CD8-positive, alpha-beta memory T cell (primary cell): ENCODE measurements around the gene RND2. TPM values are rescaled to one million over a fixed set of nuclear protein-coding genes. Genes with fewer than 3 reads are reported as not detected.
A peak's percentile ranks its signal among the peaks of the same experiment; 100 is the strongest.

ENCODE experiments used
- CTCF ChIA-PET: fragments of 350-600 bp; sonication (Branson Sonifier 250); formaldehyde crosslinking; loops from one replicate; lab custom pipeline; 2021; ENCODE audit warnings: antibody characterized with exemption; lab: Charles Lee
- POLR2A ChIA-PET: fragments of 350-600 bp; sonication (Branson Sonifier 250); formaldehyde crosslinking; loops from one replicate; lab custom pipeline; 2021; ENCODE audit warnings: antibody characterized with exemption; lab: Charles Lee
- DNase-seq, 5 donors: peaks; one replicate each; pipeline versions ENCODE4 v3.0.0 to v3.0.0-alpha.2; 2020 to 2022; ENCODE audit warnings: mixed read lengths in 1 of 5
- H3K27ac ChIP-seq: one replicate; pipeline ENCODE4 v1.7.0; 2013; ENCODE audit warnings: low read depth, mild to moderate bottlenecking, low read length, moderate library complexity
- H3K27me3 ChIP-seq: 2 replicates; pipeline ENCODE4 v1.7.0; 2013; ENCODE audit warnings: low read length, mild to moderate bottlenecking; ENCODE audit not compliant: insufficient read depth, poor library complexity, severe bottlenecking
- H3K36me3 ChIP-seq: 2 replicates; pipeline ENCODE4 v1.7.0; 2013; ENCODE audit warnings: mild to moderate bottlenecking, low read length, moderate library complexity; ENCODE audit not compliant: insufficient read depth
- H3K4me1 ChIP-seq: 2 replicates; pipeline ENCODE4 v1.7.0; 2013; ENCODE audit warnings: mild to moderate bottlenecking, low read length, moderate library complexity; ENCODE audit not compliant: insufficient read depth
- H3K4me3 ChIP-seq: 2 replicates; pipeline ENCODE4 v1.7.0; 2013; ENCODE audit warnings: mild to moderate bottlenecking, low read length
- H3K9me3 ChIP-seq: 2 replicates; pipeline ENCODE4 v1.7.0; 2013; ENCODE audit warnings: mild to moderate bottlenecking, low read length
- H3K27ac Mint-ChIP-seq, 8 donors: one replicate each; pipeline ENCODE4 v1.8.0; 2020 to 2021; ENCODE audit warnings: mixed read lengths in 8 of 8, mild to moderate bottlenecking in 6 of 8, inconsistent platforms in 3 of 8, moderate library complexity in 3 of 8
- H3K27me3 Mint-ChIP-seq, 2 donors: one replicate each; pipeline ENCODE4 v1.8.0; 2020 to 2021; ENCODE audit warnings: mixed read lengths in 2 of 2, mild to moderate bottlenecking in 1 of 2, moderate library complexity in 1 of 2
- H3K36me3 Mint-ChIP-seq, 3 donors: one replicate each; pipeline ENCODE4 v1.8.0; 2020 to 2021; ENCODE audit warnings: mixed read lengths in 3 of 3, inconsistent platforms in 1 of 3, mild to moderate bottlenecking in 1 of 3
- H3K4me1 Mint-ChIP-seq, 3 donors: one replicate each; pipeline ENCODE4 v1.8.0; 2020 to 2021; ENCODE audit warnings: mixed read lengths in 3 of 3, inconsistent platforms in 1 of 3, mild to moderate bottlenecking in 1 of 3
- H3K4me3 Mint-ChIP-seq, 7 donors: one replicate each; pipeline ENCODE4 v1.8.0; 2020 to 2021; ENCODE audit warnings: mixed read lengths in 7 of 7, mild to moderate bottlenecking in 6 of 7, moderate library complexity in 4 of 7, inconsistent platforms in 2 of 7
- H3K9me3 Mint-ChIP-seq, 5 donors: one replicate each; pipeline ENCODE4 v1.8.0; 2020 to 2022; ENCODE audit warnings: mixed read lengths in 5 of 5, mild to moderate bottlenecking in 3 of 5, moderate library complexity in 2 of 5, inconsistent platforms in 1 of 5
- polyA plus RNA-seq: library from polyadenylated mRNA; unstranded; fragments of 300-500 nt; fragmentation: Illumina TruSeq; gene quantifications from one replicate; pipeline ENCODE4 v1.2.3, GENCODE V29; 2021
- total RNA-seq, 2 experiments: library from RNA; stranded (reverse); gene quantifications; one replicate each; pipeline ENCODE4 v1.2.3, GENCODE V29; 2021

The RND2 gene
- total and polyA plus RNA-seq, 3 experiments from 2014 or later: 0.04 to 0.22 TPM; not detected in 1

GRCh38 chr17:43025290-43025657 lies 243 bp downstream of the RND2 start:
- no peak for DNase-seq
- Histone ChIP-seq H3K27me3 (no peaks in the 10 kb centered on the region), H3K36me3 (no peaks in the 10 kb centered on the region), H3K9me3 (no peaks in the 10 kb centered on the region), H3K4me3 (no peak overlapping the region), H3K4me1 (peaks cover 20% of the 10 kb centered on the region), H3K27ac (no peak overlapping the region)
- H3K9me3 Mint-ChIP-seq: no peaks in the 10 kb centered on the region
- H3K27ac Mint-ChIP-seq: peak overlapping the region in 6 of 8 donors; percentile 7 to 88 (median 66)
- CTCF ChIA-PET: interaction anchor here (1.1 to 2.1 kb wide), 3 partner anchors 13 to 459 kb away, joined by 3 to 16 read pairs (median 6); partner anchors contain the start of genes DHX8 and RPL27
- H3K4me1 Mint-ChIP-seq: peaks cover 10 to 28% (median 21%) of the 10 kb centered on the region in 3 donors
- POLR2A ChIA-PET: interaction anchor here (1.2 to 2.9 kb wide), 2 partner anchors 27 to 129 kb away, joined by 3 to 23 read pairs; partner anchors contain the start of gene RPL27
- peak overlapping the region; percentile 70 to 92 (median 80) for H3K4me3 Mint-ChIP-seq
- peaks cover 0 to 1% of the 10 kb centered on the region in 2 donors for H3K27me3 Mint-ChIP-seq
- H3K36me3 Mint-ChIP-seq: peaks cover 0 to 3% (median 0%) of the 10 kb centered on the region in 3 donors

DNA sequence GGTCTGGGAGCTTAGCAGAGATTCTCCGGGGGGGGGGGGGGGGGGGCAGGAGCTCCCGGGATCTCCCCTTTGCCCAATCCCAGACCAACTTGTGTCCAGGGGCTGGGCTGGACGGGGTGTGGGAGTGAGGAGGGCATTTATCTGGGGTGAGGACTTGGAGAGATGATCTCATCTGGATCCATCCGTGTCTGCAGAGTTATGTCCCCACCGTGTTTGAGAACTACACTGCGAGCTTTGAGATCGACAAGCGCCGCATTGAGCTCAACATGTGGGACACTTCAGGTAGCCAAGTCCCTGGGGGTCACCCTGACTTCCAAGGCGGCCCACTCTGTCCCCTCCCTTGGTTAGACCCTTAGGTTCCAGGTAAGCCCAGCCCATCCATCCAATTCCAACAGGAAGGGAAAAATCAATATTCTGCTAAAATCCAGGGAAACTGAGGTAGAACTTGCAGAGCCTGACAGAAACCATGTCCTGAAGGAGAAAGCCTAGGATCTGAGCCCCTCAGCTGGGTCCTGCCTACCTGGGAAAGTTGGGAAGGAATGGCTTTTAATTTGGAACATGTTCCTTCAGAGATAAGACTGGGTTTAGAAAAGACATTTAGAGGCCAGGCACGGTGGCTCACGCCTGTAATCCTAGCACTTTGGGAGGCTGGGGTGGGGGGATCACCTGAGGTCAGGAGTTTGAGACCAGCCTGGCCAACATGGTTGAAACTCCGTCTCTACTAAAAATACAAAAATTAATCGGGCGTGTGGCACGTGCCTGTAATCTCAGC lies 921 bp downstream of the RND2 start:
- Mint-ChIP-seq H3K4me1 (peaks cover 9 to 21% (median 14%) of the 10 kb centered on the region in 3 donors), H3K36me3 (peaks cover 0 to 3% (median 0%) of the 10 kb centered on the region in 3 donors), H3K4me3 (peak overlapping the region; percentile 70 to 92 (median 80)), H3K27me3 (peaks cover 0 to 3% of the 10 kb centered on the region in 2 donors), H3K27ac (peak overlapping the region in 4 of 8 donors; percentile 9 to 88 (median 34)), H3K9me3 (no peaks in the 10 kb centered on the region)
- Histone ChIP-seq H3K9me3 (no peaks in the 10 kb centered on the region), H3K27ac (no peak overlapping the region), H3K4me3 (no peak overlapping the region), H3K27me3 (no peaks in the 10 kb centered on the region), H3K36me3 (no peaks in the 10 kb centered on the region), H3K4me1 (peaks cover 19% of the 10 kb centered on the region)
- POLR2A ChIA-PET: interaction anchor here (2.9 kb wide), 1 partner anchor 28 kb away, joined by 23 read pairs; the partner anchor contains the start of gene RPL27
- no peak for DNase-seq
- CTCF ChIA-PET: interaction anchor here (1.3 to 2.1 kb wide), 2 partner anchors 20 to 28 kb away, joined by 3 to 16 read pairs; partner anchors contain the start of gene RPL27

GRCh38 chr17:43026595-43026994 lies 1.6 kb downstream of the RND2 start:
- Mint-ChIP-seq H3K27me3 (peaks cover 0 to 3% of the 10 kb centered on the region in 2 donors), H3K4me3 (peak overlapping the region in 6 of 7 donors; percentile 38 to 77 (median 54)), H3K27ac (peak overlapping the region in 5 of 8 donors; percentile 12 to 82 (median 57)), H3K36me3 (peaks cover 0 to 2% (median 0%) of the 10 kb centered on the region in 3 donors), H3K9me3 (no peaks in the 10 kb centered on the region), H3K4me1 (peaks cover 8 to 14% (median 9%) of the 10 kb centered on the region in 3 donors)
- CTCF ChIA-PET: interaction anchor here (0.9 to 1.3 kb wide), 2 partner anchors 20 to 308 kb away, joined by 3 read pairs; no protein-coding TSS in a partner anchor
- H3K4me1 ChIP-seq: peaks cover 16% of the 10 kb centered on the region
- no peak overlapping the region for H3K4me3 ChIP-seq
- H3K9me3 ChIP-seq: no peaks in the 10 kb centered on the region
- POLR2A ChIA-PET: no interaction called here
- no peak overlapping the region for H3K27ac ChIP-seq
- H3K36me3 ChIP-seq: no peaks in the 10 kb centered on the region
- no peak for DNase-seq
- no peaks in the 10 kb centered on the region for H3K27me3 ChIP-seq

DNA sequence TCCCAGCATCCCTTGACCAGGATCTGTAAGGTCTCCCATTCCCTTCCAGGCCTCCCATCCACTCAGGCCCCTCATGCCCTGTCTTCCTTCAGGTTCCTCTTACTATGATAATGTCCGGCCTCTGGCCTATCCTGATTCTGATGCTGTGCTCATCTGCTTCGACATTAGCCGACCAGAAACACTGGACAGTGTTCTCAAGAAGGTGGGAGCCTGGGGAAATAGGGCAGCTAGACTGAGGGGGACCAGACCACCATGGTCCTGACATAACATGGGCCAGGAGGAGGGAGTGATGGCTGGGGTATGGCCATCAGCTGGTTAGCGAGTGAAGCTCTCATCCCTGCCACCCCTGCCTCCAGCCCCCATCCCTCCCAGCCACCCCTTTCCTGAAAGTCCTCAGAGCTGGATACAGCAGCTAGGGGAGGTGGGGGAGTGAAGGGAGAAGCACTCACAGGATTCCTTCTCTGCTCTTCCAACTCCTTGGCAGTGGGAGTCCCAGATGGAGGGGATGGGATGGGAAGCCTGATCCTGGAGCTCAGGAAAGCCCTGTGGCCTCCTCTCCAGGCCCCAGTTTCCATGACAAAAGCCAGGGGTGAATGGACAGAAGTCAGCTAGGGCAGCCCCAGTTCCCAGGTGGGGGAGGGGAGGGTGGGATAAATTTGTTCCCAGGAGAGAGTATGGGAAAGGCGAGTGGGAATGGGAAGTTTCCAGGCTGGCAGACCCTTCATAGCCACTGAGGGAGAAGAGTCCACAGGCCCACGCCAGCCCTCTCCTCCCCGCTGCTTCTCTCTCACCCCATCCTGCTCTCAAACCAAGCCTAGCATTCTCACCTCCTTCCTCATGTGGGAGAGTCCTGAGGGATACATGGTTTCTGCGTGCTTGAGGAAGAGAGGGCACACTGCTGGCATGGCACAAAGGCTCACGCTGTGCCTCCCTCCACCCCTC lies 2.3 kb downstream of the RND2 start:
- no peaks in the 10 kb centered on the region for H3K9me3 ChIP-seq
- H3K27me3 ChIP-seq: no peaks in the 10 kb centered on the region
- CTCF ChIA-PET: interaction anchor here (0.9 to 1.3 kb wide), 2 partner anchors 21 to 307 kb away, joined by 3 read pairs; no protein-coding TSS in a partner anchor
- Mint-ChIP-seq H3K4me3 (peak overlapping the region in 6 of 7 donors; percentile 42 to 77 (median 68)), H3K27me3 (peaks cover 0 to 3% of the 10 kb centered on the region in 2 donors), H3K27ac (peak overlapping the region in 6 of 8 donors; percentile 30 to 82 (median 70)), H3K9me3 (no peaks in the 10 kb centered on the region), H3K36me3 (peaks cover 0 to 2% (median 0%) of the 10 kb centered on the region in 3 donors), H3K4me1 (peaks cover 8 to 11% (median 9%) of the 10 kb centered on the region in 3 donors)
- POLR2A ChIA-PET: no interaction called here
- no peak overlapping the region for H3K27ac ChIP-seq
- no peaks in the 10 kb centered on the region for H3K36me3 ChIP-seq
- H3K4me3 ChIP-seq: no peak overlapping the region
- peaks cover 16% of the 10 kb centered on the region for H3K4me1 ChIP-seq
- DNase-seq: no peak

GRCh38 chr17:43028221-43028861 lies 3.3 kb downstream of the RND2 start:
- H3K27me3 Mint-ChIP-seq: peaks cover 0 to 3% of the 10 kb centered on the region in 2 donors
- POLR2A ChIA-PET: no interaction called here
- peak overlapping the region in 1 of 7 donors; percentile 53 for H3K4me3 Mint-ChIP-seq
- H3K4me3 ChIP-seq: no peak overlapping the region
- H3K27ac ChIP-seq: no peak overlapping the region
- DNase-seq: no peak
- H3K4me1 Mint-ChIP-seq: peaks cover 8 to 11% (median 9%) of the 10 kb centered on the region in 3 donors
- H3K36me3 ChIP-seq: no peaks in the 10 kb centered on the region
- peaks cover 0 to 2% (median 0%) of the 10 kb centered on the region in 3 donors for H3K36me3 Mint-ChIP-seq
- no peaks in the 10 kb centered on the region for H3K9me3 ChIP-seq
- peaks cover 10% of the 10 kb centered on the region for H3K4me1 ChIP-seq
- peak overlapping the region in 2 of 8 donors; percentile 37 to 52 for H3K27ac Mint-ChIP-seq
- CTCF ChIA-PET: interaction anchor here (1.0 kb wide), 1 partner anchor 30 kb away, joined by 3 read pairs; the partner anchor contains the start of gene RPL27
- no peaks in the 10 kb centered on the region for H3K27me3 ChIP-seq
- no peaks in the 10 kb centered on the region for H3K9me3 Mint-ChIP-seq

DNA sequence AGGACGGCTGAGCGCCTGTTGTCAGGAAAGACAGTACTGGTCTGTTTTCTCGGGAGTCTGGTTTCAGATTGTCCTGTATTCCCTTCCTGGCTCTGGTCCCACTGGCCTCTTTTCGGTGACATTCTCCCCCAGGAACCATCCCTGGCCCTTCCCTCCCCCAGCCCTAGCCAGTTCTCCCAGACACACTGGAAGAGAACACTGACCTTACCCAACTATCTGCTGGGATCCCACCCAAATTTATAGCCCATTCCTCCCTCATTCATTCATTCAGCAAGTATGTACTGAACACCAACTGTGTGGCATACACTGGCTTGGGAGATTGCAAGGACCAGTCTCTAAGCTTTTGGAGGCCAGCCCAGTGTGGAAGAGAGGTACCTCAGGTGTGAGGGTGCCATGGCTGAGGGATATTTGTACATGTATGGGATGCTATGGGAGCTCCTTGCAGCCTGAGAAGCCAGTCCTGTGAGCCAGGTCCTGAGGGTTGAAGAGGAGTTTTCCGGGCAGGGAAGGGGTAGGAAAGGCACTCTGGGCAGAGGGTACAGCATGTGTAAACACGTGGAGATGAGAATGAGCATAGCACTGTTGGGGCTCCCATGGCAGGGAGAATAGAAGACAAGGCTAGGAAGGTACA lies 5.2 kb downstream of the RND2 start:
- Mint-ChIP-seq H3K27ac (peak overlapping the region in 2 of 8 donors; percentile 55 to 58), H3K36me3 (no peaks in the 10 kb centered on the region), H3K4me1 (peaks cover 0 to 3% (median 0%) of the 10 kb centered on the region in 3 donors), H3K9me3 (no peaks in the 10 kb centered on the region), H3K4me3 (peak overlapping the region in 1 of 7 donors; percentile 58), H3K27me3 (peaks cover 0 to 3% of the 10 kb centered on the region in 2 donors)
- no peak for DNase-seq
- no peak overlapping the region for H3K27ac ChIP-seq
- POLR2A ChIA-PET: interaction anchor here (0.6 kb wide), 2 partner anchors 17 to 424 kb away, joined by 3 to 5 read pairs; no protein-coding TSS in a partner anchor
- no peaks in the 10 kb centered on the region for H3K36me3 ChIP-seq
- H3K4me3 ChIP-seq: no peak overlapping the region
- CTCF ChIA-PET: interaction anchor here (1.0 kb wide), 1 partner anchor 32 kb away, joined by 4 read pairs; the partner anchor contains the start of gene RPL27
- H3K9me3 ChIP-seq: no peaks in the 10 kb centered on the region
- no peaks in the 10 kb centered on the region for H3K4me1 ChIP-seq
- H3K27me3 ChIP-seq: no peaks in the 10 kb centered on the region
